BLaER1 treated with 17β-estradiol and CSF1 and Interleukin-3, amounts not matched to agents 10 nM and 100 nM (cell line): ENCODE measurements around the gene IPPK.

Source experiments
- H3K27ac ChIP-seq, 11 experiments: shearing (Covaris generic); formaldehyde crosslinking; 2 replicates each; pipeline ENCODE4 v1.8.1; 2022
- H3K27me3 ChIP-seq, 11 experiments: shearing (Covaris generic); formaldehyde crosslinking; 2 replicates each; pipeline ENCODE4 v1.8.1; 2022
- H3K36me3 ChIP-seq, 11 experiments: shearing (Covaris generic); formaldehyde crosslinking; 2 replicates each; pipeline ENCODE4 v1.8.1; 2022
- H3K4me1 ChIP-seq, 10 experiments: shearing (Covaris generic); formaldehyde crosslinking; 2 replicates each; pipeline ENCODE4 v1.8.1; 2022
- H3K4me2 ChIP-seq, 11 experiments: shearing (Covaris generic); formaldehyde crosslinking; 2 replicates each; pipeline ENCODE4 v1.8.1; 2022
- H3K4me3 ChIP-seq, 10 experiments: shearing (Covaris generic); formaldehyde crosslinking; 2 replicates each; pipeline ENCODE4 v1.8.1; 2022
- H3K9ac ChIP-seq, 11 experiments: shearing (Covaris generic); formaldehyde crosslinking; 2 replicates each; pipeline ENCODE4 v1.8.1; 2022
- H3K9me3 ChIP-seq, 11 experiments: shearing (Covaris generic); formaldehyde crosslinking; replicated peaks in 1 of 11; 2 replicates each; pipeline ENCODE4 v1.8.1; 2022
- H4K20me1 ChIP-seq, 11 experiments: shearing (Covaris generic); formaldehyde crosslinking; 2 replicates each; pipeline ENCODE4 v1.8.1; 2022
- Cebpa-rat ChIP-seq, 11 experiments: shearing (Covaris generic); IDR thresholded peaks; 2 replicates each; pipeline ENCODE4 v1.8.1; 2022

Gene IPPK

GRCh38 chr9:92614763-92615461, 55.0 kb downstream of the IPPK start:
- Histone ChIP-seq H3K9me3 (no peaks in the 10 kb centered on the region), H4K20me1 (peaks cover 0 to 5% (median 0%) of the 10 kb centered on the region in 11 experiments; a peak in 2 of 22 replicates), H3K4me3 (no peak overlapping the region), H3K4me2 (no peak overlapping the region), H3K27me3 (no peaks in the 10 kb centered on the region), H3K36me3 (peaks cover 94 to 100% (median 95%) of the 10 kb centered on the region in 11 experiments), H3K9ac (no peak overlapping the region), H3K4me1 (peaks cover 0 to 8% (median 0%) of the 10 kb centered on the region in 10 experiments; a peak in 3 of 20 replicates), H3K27ac (no peak overlapping the region)
- no peak for TF ChIP-seq Cebpa-rat (IDR thresholded peaks at IDR 0.05)

GRCh38 chr9:92614123-92614510, 55.8 kb downstream of the IPPK start:
- Histone ChIP-seq H3K36me3 (peaks cover 86 to 92% (median 87%) of the 10 kb centered on the region in 11 experiments), H3K4me2 (no peak overlapping the region)
- TF ChIP-seq Cebpa-rat (IDR thresholded peaks at IDR 0.05) = no peak

GRCh38 chr9:92613268-92614122, 56.4 kb downstream of the IPPK start:
- no peak for TF ChIP-seq Cebpa-rat (IDR thresholded peaks at IDR 0.05)
- no peak overlapping the region for H3K27ac ChIP-seq
- peaks cover 0 to 6% (median 0%) of the 10 kb centered on the region in 11 experiments; a peak in 3 of 22 replicates for H4K20me1 ChIP-seq
- no peak overlapping the region for H3K9ac ChIP-seq
- no peaks in the 10 kb centered on the region for H3K9me3 ChIP-seq
- H3K4me1 ChIP-seq = peaks cover 0 to 8% (median 0%) of the 10 kb centered on the region in 10 experiments; a peak in 3 of 20 replicates
- H3K4me3 ChIP-seq = no peak overlapping the region
- H3K27me3 ChIP-seq = no peaks in the 10 kb centered on the region
- peaks cover 79 to 86% (median 81%) of the 10 kb centered on the region in 11 experiments for H3K36me3 ChIP-seq
- H3K4me2 ChIP-seq = no peak overlapping the region

More at GRCh38 chr9:92614123-92614510, 55.8 kb downstream of the IPPK start:
- H3K9ac ChIP-seq = no peak overlapping the region
- peaks cover 0 to 3% (median 0%) of the 10 kb centered on the region in 11 experiments; a peak in 3 of 22 replicates for H4K20me1 ChIP-seq
- peaks cover 0 to 8% (median 0%) of the 10 kb centered on the region in 10 experiments; a peak in 3 of 20 replicates for H3K4me1 ChIP-seq
- H3K27ac ChIP-seq = no peak overlapping the region
- no peak overlapping the region for H3K4me3 ChIP-seq
- no peaks in the 10 kb centered on the region for H3K27me3 ChIP-seq
- no peaks in the 10 kb centered on the region for H3K9me3 ChIP-seq

- no peak overlapping the region for H3K27ac ChIP-seq
- H3K4me2 ChIP-seq = no peak overlapping the region
- H3K27me3 ChIP-seq = no peaks in the 10 kb centered on the region
- H3K36me3 ChIP-seq = peaks cover 73 to 79% (median 74%) of the 10 kb centered on the region in 11 experiments
- H4K20me1 ChIP-seq = peaks cover 0 to 7% (median 0%) of the 10 kb centered on the region in 11 experiments; a peak in 3 of 22 replicates
- no peak overlapping the region for H3K9ac ChIP-seq
- H3K4me3 ChIP-seq = no peak overlapping the region
- no peaks in the 10 kb centered on the region for H3K9me3 ChIP-seq
- peaks cover 0 to 8% (median 1%) of the 10 kb centered on the region in 10 experiments; a peak in 5 of 20 replicates for H3K4me1 ChIP-seq
- TF ChIP-seq Cebpa-rat (IDR thresholded peaks at IDR 0.05) = no peak
Observed at GRCh38 chr9:92612816-92613215, 57.1 kb downstream of the IPPK start.

GRCh38 chr9:92612292-92612691, 57.6 kb downstream of the IPPK start:
- peaks cover 0 to 8% (median 3%) of the 10 kb centered on the region in 10 experiments; a peak in 5 of 20 replicates for H3K4me1 ChIP-seq
- peaks cover 67 to 74% (median 69%) of the 10 kb centered on the region in 11 experiments for H3K36me3 ChIP-seq
- no peak overlapping the region for H3K27ac ChIP-seq
- H4K20me1 ChIP-seq = peaks cover 0 to 7% (median 0%) of the 10 kb centered on the region in 11 experiments; a peak in 3 of 22 replicates
- H3K4me2 ChIP-seq = no peak overlapping the region
- no peaks in the 10 kb centered on the region for H3K9me3 ChIP-seq
- no peak overlapping the region for H3K9ac ChIP-seq
- H3K27me3 ChIP-seq = no peaks in the 10 kb centered on the region
- no peak for TF ChIP-seq Cebpa-rat (IDR thresholded peaks at IDR 0.05)
- H3K4me3 ChIP-seq = no peak overlapping the region

- Histone ChIP-seq H3K4me3 (no peak overlapping the region), H3K27ac (no peak overlapping the region), H3K36me3 (peaks cover 62 to 68% (median 64%) of the 10 kb centered on the region in 11 experiments), H3K9ac (no peak overlapping the region), H3K4me1 (peaks cover 0 to 8% (median 2%) of the 10 kb centered on the region in 10 experiments; a peak in 5 of 20 replicates), H3K27me3 (no peaks in the 10 kb centered on the region), H3K9me3 (no peaks in the 10 kb centered on the region), H3K4me2 (no peak overlapping the region), H4K20me1 (peaks cover 0 to 7% (median 0%) of the 10 kb centered on the region in 11 experiments; a peak in 2 of 22 replicates)
- TF ChIP-seq Cebpa-rat (IDR thresholded peaks at IDR 0.05) = no peak
Observed at GRCh38 chr9:92611621-92612285, 58.2 kb downstream of the IPPK start.

GRCh38 chr9:92610470-92611420, 59.2 kb downstream of the IPPK start:
- Histone ChIP-seq H3K27ac (0 out of 22 replicates have a peak overlapping the region, but pooled peaks of 3 of the 11 experiments have one; percentile 1 to 12 (median 4)), H4K20me1 (peaks cover 0 to 7% (median 0%) of the 10 kb centered on the region in 11 experiments; a peak in 2 of 22 replicates), H3K9me3 (peaks cover 0 to 6% (median 4%) of the 10 kb centered on the region in 11 experiments; a peak in 10 of 22 replicates), H3K4me1 (peaks cover 0 to 6% (median 0%) of the 10 kb centered on the region in 10 experiments; a peak in 3 of 20 replicates), H3K27me3 (no peaks in the 10 kb centered on the region), H3K4me3 (no peak overlapping the region), H3K4me2 (no peak overlapping the region), H3K9ac (no peak overlapping the region), H3K36me3 (peaks cover 53 to 58% (median 54%) of the 10 kb centered on the region in 11 experiments)
- TF ChIP-seq Cebpa-rat (IDR thresholded peaks at IDR 0.05) = no peak
